ENCODE measurements around the gene RANBP6.
"Not testable (repeated sequence)": the region's sequence is repeated elsewhere in the genome, so short reads cannot be mapped to it uniquely, and the experiment has no call there.

RANBP6 gene

GRCh38 chr9:6024035-6024554 is 8.7 kb upstream of the RANBP6 start:
- peaks cover 12% of the 10 kb centered on the region for H3K9me3 Mint-ChIP-seq
- H3K36me3 Mint-ChIP-seq: peaks cover 4% of the 10 kb centered on the region
- peaks cover 2% of the 10 kb centered on the region for H3K27me3 Mint-ChIP-seq
- H3K4me3 Mint-ChIP-seq: no peak overlapping the region
- H3K27ac Mint-ChIP-seq: no peak overlapping the region
- H3K4me1 Mint-ChIP-seq: peaks cover 4% of the 10 kb centered on the region

DNA sequence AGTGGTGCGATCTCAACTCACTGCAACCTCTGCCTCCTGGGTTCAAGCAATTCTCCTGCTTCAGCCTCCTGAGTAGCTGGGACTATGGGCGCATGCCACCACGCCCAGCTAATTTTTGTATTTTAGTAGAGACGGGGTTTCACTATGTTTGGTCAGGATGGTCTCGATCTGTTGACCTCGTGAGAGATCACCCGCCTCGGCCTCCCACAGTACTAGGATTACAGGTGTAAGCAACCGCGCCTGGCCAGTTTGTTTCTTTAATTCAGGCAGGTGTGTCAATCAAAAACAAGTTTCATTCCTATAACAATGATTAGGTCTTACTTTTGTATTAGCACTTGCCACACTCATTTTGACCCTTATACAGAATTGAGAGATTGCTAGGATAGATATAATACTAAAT is 1.6 kb upstream of the RANBP6 start:
- H3K4me3 Mint-ChIP-seq, H3K27me3 Mint-ChIP-seq, H3K27ac Mint-ChIP-seq: not testable (repeated sequence)
- Mint-ChIP-seq H3K36me3 (peaks cover 26% of the 10 kb centered on the region), H3K9me3 (peaks cover 20% of the 10 kb centered on the region), H3K4me1 (peaks cover 33% of the 10 kb centered on the region)

- H3K4me1 Mint-ChIP-seq: peaks cover 49% of the 10 kb centered on the region
- H3K9me3 Mint-ChIP-seq: peaks cover 11% of the 10 kb centered on the region
- H3K36me3 Mint-ChIP-seq: peaks cover 37% of the 10 kb centered on the region
Measured at GRCh38 chr9:6014670-6015270, 654 bp downstream of the RANBP6 start.

GRCh38 chr9:6008169-6008979 is 7.0 kb downstream of the RANBP6 start:
- Mint-ChIP-seq H3K36me3 (peaks cover 36% of the 10 kb centered on the region), H3K4me1 (peaks cover 74% of the 10 kb centered on the region), H3K27ac (peak overlapping the region; percentile 93), H3K4me3 (peak overlapping the region; percentile 83), H3K9me3 (peaks cover 6% of the 10 kb centered on the region), H3K27me3 (no peaks in the 10 kb centered on the region)

More at GRCh38 chr9:6014670-6015270, 654 bp downstream of the RANBP6 start:
- H3K4me3 Mint-ChIP-seq: peak overlapping the region; percentile 94
- peak overlapping the region; percentile 95 for H3K27ac Mint-ChIP-seq
- no peaks in the 10 kb centered on the region for H3K27me3 Mint-ChIP-seq

DNA sequence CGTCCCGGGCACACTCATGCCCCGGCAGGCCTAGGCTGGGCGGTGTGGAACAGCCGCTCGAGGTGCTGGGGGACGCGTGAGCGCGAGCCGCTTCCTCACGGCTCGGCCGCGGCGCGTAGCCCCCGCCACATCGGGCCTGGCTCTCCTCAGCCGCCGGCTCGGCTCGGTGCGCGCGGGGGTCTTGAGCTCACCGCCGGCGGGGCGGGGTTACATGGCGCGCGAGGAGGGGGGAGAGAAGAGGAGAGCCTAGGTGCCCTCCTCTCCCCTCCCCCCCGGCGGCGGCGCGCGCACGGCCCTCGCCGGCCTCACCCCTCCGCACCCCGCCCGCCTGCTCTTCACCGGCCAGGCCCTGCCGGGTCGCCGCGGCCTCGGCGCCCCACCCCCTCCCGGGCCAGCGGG is 7.7 kb downstream of the RANBP6 start:
- H3K36me3 Mint-ChIP-seq: peaks cover 32% of the 10 kb centered on the region
- peaks cover under 1% of the 10 kb centered on the region for H3K9me3 Mint-ChIP-seq
- no peak overlapping the region for H3K27ac Mint-ChIP-seq
- peaks cover 71% of the 10 kb centered on the region for H3K4me1 Mint-ChIP-seq
- no peaks in the 10 kb centered on the region for H3K27me3 Mint-ChIP-seq
- H3K4me3 Mint-ChIP-seq: peak overlapping the region; percentile 96

DNA sequence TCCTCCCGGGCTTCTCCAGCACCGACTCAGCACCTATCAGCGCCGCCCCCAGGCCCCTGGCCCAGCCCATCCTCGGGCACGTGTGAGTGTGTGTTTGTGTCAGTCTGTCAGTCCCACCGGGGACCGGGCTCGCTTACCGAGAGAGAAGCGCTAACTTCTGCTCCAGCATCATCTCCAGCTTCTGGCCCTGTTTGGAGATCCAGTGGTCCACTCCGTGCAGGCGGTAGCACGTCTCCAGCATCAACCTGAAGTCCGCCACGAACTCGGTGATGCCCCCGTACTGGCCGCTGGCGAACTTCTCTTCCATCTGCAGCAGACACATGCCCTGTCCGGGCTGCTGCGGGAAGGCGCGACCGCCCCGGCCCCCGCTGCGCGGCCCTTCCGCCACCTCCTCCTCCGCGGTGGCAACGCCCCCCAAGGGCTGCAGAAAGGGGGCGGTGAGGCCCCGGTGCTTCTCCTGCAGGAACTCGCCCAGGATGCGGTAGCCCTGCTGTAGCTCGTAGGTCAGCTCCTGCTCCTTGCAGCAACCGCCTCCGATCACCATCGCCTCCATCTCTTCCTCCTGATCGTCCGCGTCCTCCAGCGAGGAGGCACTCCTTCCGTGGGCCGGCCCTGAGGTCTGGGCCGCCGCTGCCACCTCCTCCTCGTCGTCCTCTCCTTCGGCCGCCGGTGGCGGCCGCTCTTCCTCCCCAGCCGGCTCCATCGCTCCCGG is 8.2 kb downstream of the RANBP6 start:
- H3K36me3 Mint-ChIP-seq: peaks cover 27% of the 10 kb centered on the region
- H3K9me3 Mint-ChIP-seq: no peaks in the 10 kb centered on the region
- peak overlapping the region; percentile 94 for H3K27ac Mint-ChIP-seq
- H3K4me3 Mint-ChIP-seq: peak overlapping the region; percentile 96
- peaks cover 68% of the 10 kb centered on the region for H3K4me1 Mint-ChIP-seq
- H3K27me3 Mint-ChIP-seq: no peaks in the 10 kb centered on the region

GRCh38 chr9:6006749-6007057 is 8.7 kb downstream of the RANBP6 start:
- Mint-ChIP-seq H3K9me3 (no peaks in the 10 kb centered on the region), H3K27me3 (no peaks in the 10 kb centered on the region), H3K4me1 (peaks cover 67% of the 10 kb centered on the region), H3K4me3 (peak overlapping the region; percentile 96), H3K36me3 (peaks cover 25% of the 10 kb centered on the region), H3K27ac (peak overlapping the region; percentile 94)

DNA sequence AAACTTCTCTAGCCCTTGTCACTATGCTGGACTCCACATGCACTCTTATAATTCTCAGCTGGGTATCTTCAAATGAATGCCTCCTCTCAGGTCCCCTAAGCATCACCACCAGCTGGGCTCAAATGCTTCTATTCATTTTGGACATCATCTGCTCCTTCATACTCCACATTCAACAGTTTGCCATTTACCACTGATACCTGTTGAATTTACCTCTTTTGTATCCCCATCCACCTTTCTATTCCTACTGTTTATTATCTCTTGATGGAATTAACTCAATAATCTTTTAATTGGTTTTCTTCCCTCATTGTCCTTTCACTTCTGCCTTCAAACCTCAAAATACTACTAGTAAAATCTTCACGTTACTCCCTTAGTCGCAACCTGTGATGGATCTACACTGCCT is 14.5 kb downstream of the RANBP6 start:
- Mint-ChIP-seq H3K9me3 (no peaks in the 10 kb centered on the region), H3K27ac (no peak overlapping the region), H3K4me3 (no peak overlapping the region), H3K4me1 (peaks cover 72% of the 10 kb centered on the region), H3K27me3 (no peaks in the 10 kb centered on the region), H3K36me3 (peaks cover 27% of the 10 kb centered on the region)

DNA sequence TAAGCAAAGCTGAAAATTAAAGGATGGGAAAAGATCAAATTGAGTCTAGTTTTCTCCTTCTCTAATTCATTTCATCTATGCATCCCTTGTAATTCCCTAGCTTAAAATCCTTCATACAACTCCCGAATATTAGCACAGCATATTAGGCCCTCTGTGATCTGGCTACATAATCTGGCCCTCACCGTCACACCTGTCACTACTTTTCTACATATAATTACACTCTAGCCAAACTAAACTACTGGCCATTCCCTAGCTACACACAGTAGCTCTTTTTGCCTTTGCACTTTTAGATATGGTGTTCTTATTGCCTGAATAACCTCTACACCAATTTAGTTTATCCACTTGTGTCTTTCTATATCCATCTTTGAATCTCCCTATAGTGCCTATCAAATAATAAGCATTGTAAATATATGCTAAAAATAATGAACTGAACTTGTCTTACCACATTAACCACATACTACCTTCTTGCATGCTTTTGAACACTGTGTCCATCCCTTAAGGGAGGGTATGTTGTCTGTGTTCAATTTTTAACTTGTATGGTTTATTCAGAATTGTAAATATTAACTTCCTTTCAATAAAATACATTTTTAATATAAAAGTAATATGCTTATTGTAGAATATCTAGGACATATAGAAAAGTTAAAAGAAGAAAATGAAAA is 15.9 kb downstream of the RANBP6 start:
- Mint-ChIP-seq H3K4me3 (no peak overlapping the region), H3K36me3 (peaks cover 31% of the 10 kb centered on the region), H3K9me3 (no peaks in the 10 kb centered on the region), H3K4me1 (peaks cover 76% of the 10 kb centered on the region), H3K27me3 (no peaks in the 10 kb centered on the region), H3K27ac (peak overlapping the region; percentile 63)

- H3K27ac Mint-ChIP-seq: peak overlapping the region; percentile 14
- no peaks in the 10 kb centered on the region for H3K9me3 Mint-ChIP-seq
- peaks cover 70% of the 10 kb centered on the region for H3K4me1 Mint-ChIP-seq
- H3K36me3 Mint-ChIP-seq: peaks cover 13% of the 10 kb centered on the region
- H3K27me3 Mint-ChIP-seq: no peaks in the 10 kb centered on the region
- H3K4me3 Mint-ChIP-seq: no peak overlapping the region
Measured at GRCh38 chr9:5994493-5994892, 20.9 kb downstream of the RANBP6 start.

- peaks cover 27% of the 10 kb centered on the region for H3K36me3 Mint-ChIP-seq
- H3K27ac Mint-ChIP-seq: no peak overlapping the region
- no peaks in the 10 kb centered on the region for H3K27me3 Mint-ChIP-seq
- H3K9me3 Mint-ChIP-seq: no peaks in the 10 kb centered on the region
- peaks cover 40% of the 10 kb centered on the region for H3K4me1 Mint-ChIP-seq
- H3K4me3 Mint-ChIP-seq: no peak overlapping the region
Measured at GRCh38 chr9:5988265-5988664, 27.2 kb downstream of the RANBP6 start.

- H3K36me3 Mint-ChIP-seq: peaks cover 25% of the 10 kb centered on the region
- H3K9me3 Mint-ChIP-seq: no peaks in the 10 kb centered on the region
- no peak overlapping the region for H3K27ac Mint-ChIP-seq
- peaks cover 39% of the 10 kb centered on the region for H3K4me1 Mint-ChIP-seq
- H3K27me3 Mint-ChIP-seq: no peaks in the 10 kb centered on the region
- no peak overlapping the region for H3K4me3 Mint-ChIP-seq
Measured at GRCh38 chr9:5983042-5983441, 32.4 kb downstream of the RANBP6 start.

DNA sequence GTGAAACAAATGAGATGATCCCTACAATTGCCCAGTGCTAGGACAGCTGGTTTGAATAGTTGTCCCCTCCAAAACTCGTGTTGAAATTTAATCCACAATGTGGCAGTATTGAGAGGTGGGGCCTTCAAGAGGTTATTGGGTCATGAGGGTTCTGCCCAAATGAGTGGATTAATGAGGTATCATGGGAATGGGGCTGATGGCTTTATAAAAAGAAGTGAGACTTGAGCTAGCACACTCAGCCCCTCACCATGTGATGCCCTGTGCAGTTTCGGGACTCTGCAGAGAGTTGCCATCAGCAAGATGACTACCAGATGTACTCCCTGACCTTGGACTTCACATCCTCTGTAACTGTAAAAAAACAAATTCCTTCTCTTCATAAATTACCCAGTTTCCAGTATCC is 33.1 kb downstream of the RANBP6 start:
- H3K27ac Mint-ChIP-seq: no peak overlapping the region

GRCh38 chr9:5978523-5978922 is 36.9 kb downstream of the RANBP6 start:
- H3K27ac Mint-ChIP-seq: no peak overlapping the region
- peaks cover 47% of the 10 kb centered on the region for H3K4me1 Mint-ChIP-seq
- no peaks in the 10 kb centered on the region for H3K9me3 Mint-ChIP-seq
- no peak overlapping the region for H3K4me3 Mint-ChIP-seq
- H3K27me3 Mint-ChIP-seq: no peaks in the 10 kb centered on the region
- H3K36me3 Mint-ChIP-seq: peaks cover 25% of the 10 kb centered on the region

More for the DNA sequence above, 33.1 kb downstream of the RANBP6 start:
- Mint-ChIP-seq H3K27me3 (no peaks in the 10 kb centered on the region), H3K9me3 (no peaks in the 10 kb centered on the region), H3K36me3 (peaks cover 24% of the 10 kb centered on the region), H3K4me3 (no peak overlapping the region), H3K4me1 (peaks cover 39% of the 10 kb centered on the region)

DNA sequence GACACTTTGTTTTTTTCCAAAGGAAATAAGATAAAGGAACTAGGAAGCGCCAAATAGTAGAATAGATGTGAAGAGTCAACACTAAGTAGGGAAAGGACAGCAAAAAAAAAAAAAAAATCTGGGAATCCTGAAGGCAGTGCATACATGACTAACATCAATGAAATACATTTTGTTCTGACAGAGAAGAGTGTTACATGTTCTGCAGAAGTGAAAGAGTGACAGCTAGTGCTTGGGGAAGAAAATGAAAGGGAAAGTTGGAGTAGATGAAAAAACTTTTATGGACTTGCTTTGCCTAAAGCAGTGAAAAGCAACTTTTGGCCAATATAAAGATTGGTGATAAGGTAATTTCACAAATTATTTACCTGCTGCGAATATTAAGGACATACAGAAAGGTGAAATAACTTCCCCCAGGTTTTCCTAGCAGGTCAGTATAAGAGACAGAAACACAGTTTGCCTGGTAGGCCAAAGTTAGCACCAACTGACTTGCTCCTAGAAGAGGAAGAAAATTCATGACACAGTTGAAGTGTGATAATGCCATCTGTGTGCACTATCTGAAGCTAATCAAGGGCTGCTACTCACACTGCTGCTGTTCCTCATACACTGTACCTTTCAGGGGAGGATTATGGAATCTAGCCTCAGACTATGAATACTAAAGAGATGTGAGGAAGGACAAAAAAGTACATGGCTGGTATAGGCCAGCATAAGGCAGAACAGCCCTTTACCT is 38.6 kb downstream of the RANBP6 start:
- no peaks in the 10 kb centered on the region for H3K27me3 Mint-ChIP-seq
- H3K27ac Mint-ChIP-seq: peak overlapping the region; percentile 36
- no peaks in the 10 kb centered on the region for H3K9me3 Mint-ChIP-seq
- no peak overlapping the region for H3K4me3 Mint-ChIP-seq
- peaks cover 54% of the 10 kb centered on the region for H3K4me1 Mint-ChIP-seq
- peaks cover 34% of the 10 kb centered on the region for H3K36me3 Mint-ChIP-seq

Data from activated naive CD4-positive, alpha-beta T cell treated with anti-CD3 and anti-CD28 coated beads, Interleukin-2, amount 50 U/mL, for 24 hours (primary cell).